ELR (cell line): Measurements from ENCODE around the gene NLRC5.
"Not testable (repeated sequence)": the region's sequence is repeated elsewhere in the genome, so short reads cannot be mapped to it uniquely, and the experiment has no call there.

Experiments
- DNase-seq: peaks from one replicate; pipeline ENCODE4 v3.0.0-alpha.2; 2015; ENCODE audit warnings: low read depth

The NLRC5 gene

DNA sequence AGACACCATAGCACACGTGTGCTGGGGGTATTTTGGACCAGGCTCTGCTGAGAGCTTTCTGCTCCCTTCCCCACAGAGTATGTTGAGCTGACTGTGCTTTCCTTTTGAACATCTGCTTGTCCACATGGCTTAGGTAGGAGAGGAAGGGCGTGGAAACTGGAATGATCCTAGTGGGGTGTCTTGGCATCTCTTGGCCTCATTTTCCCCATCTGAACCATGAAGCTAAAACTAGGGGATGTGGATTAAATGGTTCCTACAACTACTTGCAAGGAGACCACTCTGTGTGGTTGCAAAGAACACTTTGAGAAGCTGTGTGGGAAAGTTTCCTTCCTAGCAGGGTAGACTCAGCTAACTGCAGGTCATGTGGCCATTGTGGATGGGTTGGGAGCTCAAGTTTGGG, 6.7 kb upstream of the NLRC5 start:
- no peak for DNase-seq

DNA sequence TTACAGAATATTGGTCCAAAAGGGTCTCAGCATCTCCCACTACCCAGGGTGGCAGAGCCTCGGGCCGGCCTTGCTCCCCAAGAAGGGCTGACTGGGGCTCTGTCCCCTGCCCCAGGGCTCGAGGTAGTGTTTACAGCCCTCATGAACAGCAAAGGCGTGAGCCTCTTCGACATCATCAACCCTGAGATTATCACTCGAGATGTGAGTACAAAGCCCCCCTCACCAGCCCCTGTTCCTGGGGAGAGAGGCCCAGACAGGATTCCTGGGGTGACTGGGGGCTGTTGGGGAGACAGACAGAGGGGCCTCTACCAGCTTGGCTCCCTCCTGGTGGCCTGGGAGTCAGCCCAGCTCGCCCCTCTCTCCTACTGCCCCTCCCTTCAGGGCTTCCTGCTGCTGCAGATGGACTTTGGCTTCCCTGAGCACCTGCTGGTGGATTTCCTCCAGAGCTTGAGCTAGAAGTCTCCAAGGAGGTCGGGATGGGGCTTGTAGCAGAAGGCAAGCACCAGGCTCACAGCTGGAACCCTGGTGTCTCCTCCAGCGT, 6.1 kb upstream of the NLRC5 start:
- no peak for DNase-seq

- no peak for DNase-seq
Observed at GRCh38 chr16:56984639-56985038, 4.7 kb upstream of the NLRC5 start.

DNA sequence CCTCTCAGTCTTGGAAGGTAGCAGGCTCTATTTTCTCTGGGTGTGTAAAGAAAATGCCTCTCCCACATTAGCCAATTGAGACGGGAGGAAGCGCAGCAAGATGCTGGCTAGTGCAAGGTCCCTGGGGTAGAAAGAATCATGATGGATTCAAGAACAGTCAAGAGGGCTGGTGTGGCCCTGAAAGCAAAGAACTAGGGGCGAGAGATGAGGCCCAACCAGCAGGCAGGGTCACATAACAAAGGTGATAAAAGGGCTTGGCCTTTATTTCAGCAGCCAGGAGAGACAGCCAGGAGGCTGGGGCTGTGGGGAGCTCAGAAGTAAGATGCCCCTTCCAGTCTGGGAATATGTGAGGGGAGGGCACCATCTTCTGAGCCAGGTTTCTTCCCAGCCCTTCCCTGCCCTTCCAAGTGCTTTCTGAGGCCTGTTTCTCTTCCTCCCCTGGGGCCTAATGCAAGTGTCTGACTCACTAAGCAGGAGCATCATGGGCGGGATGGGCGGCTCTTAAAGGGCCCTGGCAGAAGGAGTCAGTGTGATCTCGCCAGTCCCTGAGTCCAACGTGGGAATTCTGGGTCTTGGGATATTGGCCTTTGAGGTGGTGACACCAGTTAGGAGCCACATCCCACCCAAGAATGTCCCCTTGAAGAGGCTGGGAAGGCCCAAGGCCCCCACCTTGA, 3.9 kb upstream of the NLRC5 start:
- peak; percentile 91 for DNase-seq

GRCh38 chr16:56985962-56986360, 3.4 kb upstream of the NLRC5 start:
- no peak for DNase-seq

DNA sequence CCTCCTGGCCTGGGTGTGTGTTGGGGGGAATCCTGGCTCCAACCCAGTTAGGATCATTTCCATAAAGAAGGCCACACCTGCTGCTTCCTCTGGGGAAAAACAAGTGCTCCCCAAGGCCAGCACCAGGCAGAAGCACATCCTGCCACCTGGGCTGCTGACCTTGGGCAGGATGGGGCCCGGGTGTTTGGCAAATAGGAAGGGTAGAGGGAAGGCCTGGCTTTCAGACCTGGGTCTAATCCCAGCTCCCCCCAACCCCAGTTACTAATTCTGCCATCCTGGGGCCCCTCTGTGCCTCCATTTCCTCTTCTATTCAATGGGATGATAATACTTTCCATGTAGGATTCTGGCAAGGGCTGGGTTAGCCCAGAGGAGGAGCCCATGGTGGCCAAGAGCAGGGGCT, 3.0 kb upstream of the NLRC5 start:
- no peak for DNase-seq

- not testable (repeated sequence) for DNase-seq
Observed at GRCh38 chr16:56986908-56987307, 2.4 kb upstream of the NLRC5 start.

GRCh38 chr16:56987692-56988091, 1.7 kb upstream of the NLRC5 start:
- DNase-seq = no peak

GRCh38 chr16:56988161-56988947, 1.0 kb upstream of the NLRC5 start:
- DNase-seq = no peak

GRCh38 chr16:56989988-56990387, 631 bp downstream of the NLRC5 start:
- DNase-seq = no peak

GRCh38 chr16:56990407-56991286, 1.3 kb downstream of the NLRC5 start:
- DNase-seq = no peak

DNA sequence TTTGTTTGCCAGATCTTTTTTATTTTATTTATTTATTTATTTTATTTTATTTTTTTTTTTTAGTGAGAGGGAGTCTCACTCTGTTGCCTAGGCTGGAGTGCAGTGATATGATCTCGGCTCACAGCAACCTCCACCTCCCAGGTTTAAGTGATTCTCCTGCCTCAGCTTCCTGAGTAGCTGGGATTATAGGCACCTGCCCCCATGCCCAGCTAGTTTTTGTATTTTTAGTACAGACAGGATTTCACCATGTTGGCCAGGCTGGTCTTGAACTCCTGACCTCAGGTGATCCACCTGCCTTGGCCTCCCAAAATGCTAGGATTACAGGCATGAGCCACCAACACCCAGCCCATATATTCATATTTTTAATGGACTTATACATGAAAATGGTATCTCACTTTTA, 3.1 kb downstream of the NLRC5 start:
- DNase-seq = not testable (repeated sequence)

DNA sequence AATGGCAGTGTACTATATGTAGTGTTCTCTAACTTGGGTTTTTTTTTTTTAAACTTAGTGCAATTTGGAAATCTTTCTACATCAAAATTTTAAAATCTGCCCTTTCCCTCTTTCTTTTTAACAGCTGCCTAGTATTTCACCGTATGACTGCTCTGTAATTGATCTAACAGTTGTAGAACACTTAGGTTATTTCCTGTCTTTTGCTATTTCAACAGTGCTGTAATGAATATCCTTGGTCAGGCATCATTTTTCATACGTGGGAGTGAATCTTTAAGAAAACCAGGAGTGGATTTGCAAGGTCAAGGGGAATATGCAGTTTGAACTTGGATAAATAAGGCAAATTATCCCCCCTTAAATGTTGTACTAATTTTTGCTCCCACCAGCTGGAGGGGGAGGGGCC, 3.8 kb downstream of the NLRC5 start:
- DNase-seq = no peak

GRCh38 chr16:56994311-56994710, 5.0 kb downstream of the NLRC5 start:
- DNase-seq = no peak

- DNase-seq = no peak
Observed at GRCh38 chr16:56995136-56995805, 5.9 kb downstream of the NLRC5 start.

DNA sequence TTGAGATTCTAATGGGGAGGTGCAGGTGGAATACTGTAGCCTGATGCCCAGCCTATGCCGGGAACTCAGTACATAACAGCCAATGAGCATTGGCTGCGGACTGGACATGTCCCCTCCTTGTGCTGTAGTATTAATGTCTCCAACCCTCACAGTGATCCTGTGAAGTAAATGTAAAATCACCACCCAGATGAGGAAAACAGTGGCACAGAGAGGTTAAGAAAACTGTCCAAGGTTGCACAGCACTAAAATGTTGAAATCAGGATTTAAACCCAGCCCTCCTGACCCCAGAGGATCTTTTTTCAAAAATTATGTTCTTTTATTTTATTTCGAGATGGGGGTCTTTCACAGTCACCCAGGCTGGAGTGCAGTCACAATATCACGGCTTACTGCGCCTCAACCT, 7.9 kb downstream of the NLRC5 start:
- no peak for DNase-seq

DNA sequence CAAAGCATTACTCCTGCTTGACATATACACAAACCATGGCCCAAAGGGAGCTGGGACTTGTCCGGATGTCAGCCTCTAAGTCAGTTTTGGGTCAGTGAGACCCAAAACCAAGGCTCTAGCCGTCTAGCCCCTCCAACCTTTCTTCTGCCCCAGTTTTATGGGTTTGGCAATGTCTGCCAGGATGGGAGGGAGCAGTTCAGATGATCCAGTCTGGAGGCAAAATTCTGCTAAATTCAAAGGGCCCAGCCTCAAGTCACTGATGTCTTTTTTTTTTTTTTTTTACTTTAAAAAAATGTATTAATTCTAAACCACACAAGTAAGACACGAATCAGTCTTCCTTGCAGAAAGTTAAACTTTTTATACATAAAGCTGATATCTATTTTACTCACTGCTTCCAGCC, 8.6 kb downstream of the NLRC5 start:
- no peak for DNase-seq

- DNase-seq = no peak
Observed at GRCh38 chr16:56998352-56998751, 9.0 kb downstream of the NLRC5 start.

DNA sequence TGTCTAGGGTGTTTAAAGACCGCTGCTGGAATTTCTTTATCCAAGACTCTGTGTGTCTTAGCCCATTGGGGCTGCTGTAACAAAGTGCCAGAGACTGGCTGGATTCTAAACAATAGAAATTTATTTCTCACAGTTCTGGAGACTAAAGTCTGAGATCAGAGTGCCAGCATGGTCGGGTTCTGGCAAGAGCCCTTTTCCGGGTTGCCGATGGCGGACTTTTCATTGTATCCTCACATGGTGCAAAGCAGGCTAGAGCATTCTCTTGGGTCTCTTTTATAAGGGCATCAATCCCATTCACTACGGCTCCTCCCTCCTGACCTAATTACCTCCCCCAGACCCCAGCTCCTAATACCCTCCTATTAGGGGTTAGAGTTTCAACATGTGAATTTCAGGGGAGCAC, 9.5 kb downstream of the NLRC5 start:
- DNase-seq = no peak

DNA sequence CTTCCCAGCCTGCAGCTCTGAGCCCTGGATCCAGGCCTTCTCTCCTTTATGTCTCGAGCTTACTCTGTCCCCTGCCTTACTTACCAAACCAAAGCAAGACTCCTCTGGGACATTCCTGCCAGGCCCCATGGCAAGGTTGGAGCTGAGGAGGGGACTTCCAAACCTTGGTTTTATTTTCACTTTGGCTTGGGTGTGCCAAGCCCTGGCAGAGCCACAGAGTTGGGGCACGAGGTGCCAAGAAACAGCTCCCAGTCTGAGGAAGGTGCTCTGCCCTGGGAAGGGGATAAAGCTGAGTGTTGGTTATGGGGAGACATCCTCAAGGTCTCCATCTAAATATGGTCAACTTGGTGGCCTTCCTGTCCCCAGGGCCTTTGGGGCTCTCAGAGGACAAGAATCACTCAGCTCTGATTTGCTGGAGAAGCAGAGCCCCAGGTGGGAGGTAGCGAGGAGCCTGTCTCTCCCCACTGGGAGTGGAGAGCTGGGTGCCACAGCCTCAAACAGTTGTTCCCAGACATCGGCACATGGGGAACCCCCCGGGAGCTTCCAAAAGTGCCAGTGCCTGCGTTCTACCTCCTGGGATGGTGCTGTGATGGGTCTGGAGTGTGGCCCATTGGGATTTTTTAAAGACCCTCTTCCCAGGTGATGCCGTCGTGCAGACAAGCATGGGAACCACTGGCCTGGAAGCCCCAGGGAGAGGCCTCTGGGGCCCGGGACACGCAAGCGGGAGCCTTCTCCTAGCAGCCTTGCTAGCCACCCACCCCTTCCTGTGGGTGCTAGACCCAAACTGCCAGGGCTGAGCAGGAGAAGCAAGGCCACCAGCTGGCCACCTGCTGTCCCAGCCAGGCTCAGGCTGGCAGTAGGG, 10.3 kb downstream of the NLRC5 start:
- DNase-seq = no peak
